Fibroblast of pulmonary artery (primary cell): ENCODE results near the gene INPP4A.

ENCODE experiments used
- DNase-seq: peaks from one replicate; pipeline ENCODE4 v3.0.0-alpha.2; 2010; ENCODE audit warnings: low read depth
- H3K4me3 ChIP-seq: replicated peaks from 2 replicates; pipeline ENCODE4 v1.5.1; 2011; ENCODE audit warnings: low read depth, mild to moderate bottlenecking, control low read depth, low read length, moderate library complexity
- TF ChIP-seq, protein P1 (sequence below): IDR thresholded peaks from 2 replicates; pipeline ENCODE4 v1.5.1; 2011; ENCODE audit warnings: mild to moderate bottlenecking, control low read depth, low read length, inconsistent platforms; ENCODE audit errors: missing control alignments

The INPP4A gene

GRCh38 chr2:98551316-98551715, 106.7 kb downstream of the INPP4A start:
- no peak overlapping the region for H3K4me3 ChIP-seq
- TF ChIP-seq, protein P1, sequence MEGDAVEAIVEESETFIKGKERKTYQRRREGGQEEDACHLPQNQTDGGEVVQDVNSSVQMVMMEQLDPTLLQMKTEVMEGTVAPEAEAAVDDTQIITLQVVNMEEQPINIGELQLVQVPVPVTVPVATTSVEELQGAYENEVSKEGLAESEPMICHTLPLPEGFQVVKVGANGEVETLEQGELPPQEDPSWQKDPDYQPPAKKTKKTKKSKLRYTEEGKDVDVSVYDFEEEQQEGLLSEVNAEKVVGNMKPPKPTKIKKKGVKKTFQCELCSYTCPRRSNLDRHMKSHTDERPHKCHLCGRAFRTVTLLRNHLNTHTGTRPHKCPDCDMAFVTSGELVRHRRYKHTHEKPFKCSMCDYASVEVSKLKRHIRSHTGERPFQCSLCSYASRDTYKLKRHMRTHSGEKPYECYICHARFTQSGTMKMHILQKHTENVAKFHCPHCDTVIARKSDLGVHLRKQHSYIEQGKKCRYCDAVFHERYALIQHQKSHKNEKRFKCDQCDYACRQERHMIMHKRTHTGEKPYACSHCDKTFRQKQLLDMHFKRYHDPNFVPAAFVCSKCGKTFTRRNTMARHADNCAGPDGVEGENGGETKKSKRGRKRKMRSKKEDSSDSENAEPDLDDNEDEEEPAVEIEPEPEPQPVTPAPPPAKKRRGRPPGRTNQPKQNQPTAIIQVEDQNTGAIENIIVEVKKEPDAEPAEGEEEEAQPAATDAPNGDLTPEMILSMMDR = no peak
- no peak for DNase-seq

DNA sequence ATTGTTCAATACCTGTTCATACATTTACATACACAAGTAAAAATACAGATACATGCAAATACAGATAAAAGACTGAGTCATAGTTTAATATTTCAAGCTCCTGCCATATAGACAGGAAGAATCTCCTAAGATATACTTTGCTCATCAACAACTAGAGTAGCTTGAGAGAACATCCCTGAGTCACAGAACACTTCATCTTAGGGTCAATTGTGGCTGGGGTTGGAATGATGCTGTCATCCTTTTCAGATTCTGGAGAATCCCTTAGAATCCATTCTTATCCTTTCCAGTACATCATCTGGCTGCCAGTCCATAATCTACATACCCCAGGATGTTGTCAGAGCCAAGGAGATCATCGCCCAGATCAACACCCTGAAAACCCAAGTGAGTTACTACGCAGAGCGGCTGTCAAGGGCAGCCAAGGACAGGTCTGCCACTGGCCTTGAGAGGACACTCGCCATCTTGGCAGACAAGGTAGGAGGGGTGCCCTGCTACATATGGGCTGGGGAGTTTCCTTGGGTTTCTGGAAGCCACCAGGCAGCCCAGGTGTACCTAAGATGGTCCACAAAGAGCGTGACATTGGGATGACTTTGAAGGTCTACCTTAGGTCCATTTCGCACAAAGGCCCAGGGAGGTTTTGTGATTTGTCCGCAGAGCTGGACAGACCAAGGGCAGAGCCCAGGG, 108.0 kb downstream of the INPP4A start:
- TF ChIP-seq, protein P1 = no peak
- H3K4me3 ChIP-seq = no peak overlapping the region
- no peak for DNase-seq

DNA sequence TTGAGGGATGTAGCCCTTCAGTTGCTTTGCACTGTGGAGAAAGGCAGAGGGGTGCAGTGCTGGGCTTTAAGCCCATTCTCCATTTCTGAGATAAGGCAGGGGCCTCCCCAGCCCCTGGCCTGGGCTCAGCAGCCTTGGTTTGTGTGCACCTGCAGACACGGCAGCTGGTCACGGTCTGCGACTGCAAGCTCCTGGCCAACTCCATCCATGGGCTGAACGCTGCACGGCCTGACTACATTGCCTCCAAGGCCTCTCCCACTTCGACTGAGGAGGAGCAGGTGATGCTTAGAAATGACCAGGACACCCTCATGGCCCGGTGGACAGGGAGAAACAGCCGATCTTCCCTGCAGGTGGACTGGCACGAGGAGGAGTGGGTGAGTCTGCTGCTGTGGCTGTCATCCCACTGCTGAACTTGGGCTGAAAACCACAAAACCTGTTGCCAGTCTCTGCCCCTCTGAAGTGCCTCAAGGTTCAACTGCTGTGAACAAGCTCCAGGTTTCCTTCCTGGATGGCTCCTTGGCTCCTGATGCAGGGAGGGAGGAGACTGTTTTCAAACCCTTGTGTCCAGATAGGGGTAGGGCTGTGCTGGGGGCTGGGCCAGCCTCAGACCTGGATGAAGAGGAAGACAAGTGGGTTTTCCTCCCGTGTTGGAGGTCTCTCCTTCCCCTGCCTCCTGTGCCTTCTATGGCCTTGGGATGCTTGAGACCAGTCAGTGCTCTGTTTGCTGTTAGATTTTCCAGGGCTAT, 109.6 kb downstream of the INPP4A start:
- H3K4me3 ChIP-seq = no peak overlapping the region
- no peak for DNase-seq
- TF ChIP-seq, protein P1 = no peak

- TF ChIP-seq, protein P1 = no peak
- DNase-seq = no peak
- H3K4me3 ChIP-seq = no peak overlapping the region
Measured at GRCh38 chr2:98555696-98556095, 111.0 kb downstream of the INPP4A start.

DNA sequence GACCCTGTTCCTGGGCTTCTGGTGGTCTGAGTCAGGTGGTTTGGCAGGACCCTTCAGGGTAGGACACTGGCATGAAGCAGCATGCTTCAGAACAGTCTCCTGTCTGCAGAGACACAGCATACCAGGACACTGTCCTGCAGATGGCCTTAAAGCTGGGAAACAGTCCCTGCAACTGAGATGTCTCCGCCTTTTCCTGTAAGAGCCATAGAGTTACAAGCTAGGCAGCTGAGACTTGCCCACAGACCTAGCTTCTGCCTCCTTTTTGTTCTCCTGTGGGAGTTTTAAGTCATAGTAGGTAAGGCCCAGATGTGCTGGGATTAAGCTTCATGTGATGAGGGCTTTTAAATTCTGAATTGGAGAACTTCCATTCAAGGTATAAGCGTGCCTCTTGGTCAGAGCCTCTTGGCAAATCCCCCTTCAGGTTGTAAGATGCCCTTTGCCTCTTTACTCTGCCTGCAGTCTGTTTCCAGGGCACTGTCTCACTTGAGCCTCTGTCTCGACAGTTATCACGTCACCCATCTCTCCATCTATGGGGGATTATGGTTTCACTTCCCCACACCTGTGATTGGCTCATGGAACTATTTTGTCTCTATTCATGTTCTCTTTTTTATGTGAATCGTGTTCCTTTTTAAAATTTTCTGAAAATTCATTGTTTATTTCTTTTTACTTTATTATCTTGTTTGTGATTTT, 111.8 kb downstream of the INPP4A start:
- TF ChIP-seq, protein P1 = no peak
- DNase-seq = no peak

DNA sequence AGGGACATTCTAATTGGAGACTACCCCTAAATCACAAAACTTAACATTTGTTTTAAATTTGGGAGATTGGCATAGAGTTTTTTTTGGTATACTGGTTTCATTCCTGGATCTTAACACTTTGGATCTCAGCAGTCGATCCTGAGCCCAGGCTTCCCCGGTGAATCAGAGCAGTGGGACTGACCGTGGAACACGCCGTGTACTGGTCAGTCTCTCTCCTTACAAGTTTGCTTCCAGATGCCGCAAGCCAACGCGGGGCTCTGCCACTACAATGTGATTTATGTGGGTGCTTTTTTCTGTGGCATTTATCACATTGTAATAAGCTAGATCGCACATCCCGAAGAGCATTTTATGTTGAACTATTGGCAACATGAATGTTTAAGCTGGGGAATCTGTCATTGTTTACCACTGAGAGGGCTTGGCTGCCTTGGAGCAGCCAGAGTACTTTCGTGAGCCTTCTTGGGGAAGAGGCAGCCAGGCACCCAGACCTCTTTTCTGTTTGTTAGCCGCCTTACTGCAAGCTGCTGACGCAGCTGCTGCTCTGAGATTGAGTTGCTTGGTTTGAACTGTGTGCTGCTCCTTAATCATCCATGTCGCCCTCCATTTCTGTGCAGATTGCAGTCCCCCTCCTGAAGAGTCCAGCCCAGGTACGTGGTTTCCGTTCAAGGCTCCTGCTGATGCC, 114.3 kb downstream of the INPP4A start:
- no peak for DNase-seq
- TF ChIP-seq, protein P1 = no peak
- H3K4me3 ChIP-seq = no peak overlapping the region

More for the DNA sequence above, 111.8 kb downstream of the INPP4A start:
- no peak overlapping the region for H3K4me3 ChIP-seq
